ENCODE measurements around the gene ANO4.

DNA sequence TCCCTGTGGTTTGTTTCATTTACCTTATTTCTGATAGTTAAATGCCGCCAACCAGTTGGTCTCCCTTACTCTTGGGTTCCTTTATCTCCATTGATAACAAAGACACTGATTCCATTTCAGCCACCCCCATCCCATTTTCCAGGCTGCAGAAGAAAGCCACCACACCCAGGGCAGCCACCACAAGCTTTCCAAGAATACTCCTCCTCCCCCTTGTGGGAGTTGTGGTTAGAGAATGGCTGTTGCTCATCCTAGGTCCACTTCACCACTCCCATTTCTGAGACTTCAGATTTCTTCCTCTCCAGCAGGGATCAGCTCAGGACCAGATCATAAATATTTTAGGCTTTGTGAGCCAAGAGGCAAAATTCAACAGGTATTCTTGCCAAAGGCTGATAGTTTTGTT lies 73.9 kb downstream of the ANO4 start:
- TF ChIP-seq, protein P1, sequence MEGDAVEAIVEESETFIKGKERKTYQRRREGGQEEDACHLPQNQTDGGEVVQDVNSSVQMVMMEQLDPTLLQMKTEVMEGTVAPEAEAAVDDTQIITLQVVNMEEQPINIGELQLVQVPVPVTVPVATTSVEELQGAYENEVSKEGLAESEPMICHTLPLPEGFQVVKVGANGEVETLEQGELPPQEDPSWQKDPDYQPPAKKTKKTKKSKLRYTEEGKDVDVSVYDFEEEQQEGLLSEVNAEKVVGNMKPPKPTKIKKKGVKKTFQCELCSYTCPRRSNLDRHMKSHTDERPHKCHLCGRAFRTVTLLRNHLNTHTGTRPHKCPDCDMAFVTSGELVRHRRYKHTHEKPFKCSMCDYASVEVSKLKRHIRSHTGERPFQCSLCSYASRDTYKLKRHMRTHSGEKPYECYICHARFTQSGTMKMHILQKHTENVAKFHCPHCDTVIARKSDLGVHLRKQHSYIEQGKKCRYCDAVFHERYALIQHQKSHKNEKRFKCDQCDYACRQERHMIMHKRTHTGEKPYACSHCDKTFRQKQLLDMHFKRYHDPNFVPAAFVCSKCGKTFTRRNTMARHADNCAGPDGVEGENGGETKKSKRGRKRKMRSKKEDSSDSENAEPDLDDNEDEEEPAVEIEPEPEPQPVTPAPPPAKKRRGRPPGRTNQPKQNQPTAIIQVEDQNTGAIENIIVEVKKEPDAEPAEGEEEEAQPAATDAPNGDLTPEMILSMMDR (conservative IDR thresholded peaks at IDR 0.05; ENCODE audit: low read length): no peak
- TF ChIP-seq EZH2phosphoT487 (IDR thresholded peaks at IDR 0.05; ENCODE audit: borderline replicate concordance): no peak
